Stimulated activated CD4-positive, alpha-beta T cell treated with anti-CD3 and anti-CD28 coated beads, Interleukin-2, amount 100 ng/mL, for 48 hours (primary cell): Measurements from ENCODE around the gene LCK.

Experiments
- DNase-seq, 2 donors: peaks; one replicate each; pipeline ENCODE4 v3.0.0-alpha.2; 2020

Gene LCK

DNA sequence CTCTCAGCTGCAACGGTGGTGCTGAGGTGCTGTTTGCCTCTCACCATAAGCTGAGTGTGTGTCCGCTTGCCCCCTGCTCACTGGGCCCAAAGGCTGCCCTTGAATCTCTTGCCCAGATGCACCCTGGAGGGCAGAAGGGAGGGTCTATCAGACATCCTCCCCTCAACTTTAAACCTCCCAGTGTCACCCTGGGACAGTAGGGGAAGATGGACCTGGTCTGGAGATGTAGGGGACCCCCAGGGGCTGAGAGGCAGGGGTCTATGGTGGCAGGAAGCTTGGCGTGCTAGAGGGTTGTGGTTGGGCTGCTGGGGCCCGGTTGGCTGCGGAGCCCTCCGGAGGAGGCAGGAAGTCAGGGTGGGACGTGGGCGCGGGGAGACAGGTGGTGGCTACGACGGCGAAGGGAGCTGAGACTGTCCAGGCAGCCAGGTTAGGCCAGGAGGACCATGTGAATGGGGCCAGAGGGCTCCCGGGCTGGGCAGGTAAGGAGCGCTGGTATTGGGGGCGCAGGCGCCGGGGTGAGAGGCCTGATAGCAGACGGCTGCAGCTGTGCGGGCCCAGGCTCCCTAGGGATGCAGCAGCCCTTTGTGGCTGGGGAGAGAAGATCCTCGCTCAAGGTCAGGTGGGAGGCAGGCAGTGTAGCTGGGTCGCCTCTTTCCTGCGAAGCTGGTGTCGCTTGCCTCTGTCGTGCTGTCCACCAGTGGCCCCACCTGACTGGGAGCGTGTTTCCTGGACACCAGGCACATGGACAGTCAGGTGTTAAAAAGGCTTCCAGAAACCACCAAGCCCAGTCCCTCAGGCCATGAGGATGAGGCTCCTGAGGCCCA, at the start of gene LCK:
Gene LCK, plus strand, starts transcription at position 373 of the 824 bp plus-strand sequence. CDS start 23,065 bp downstream, outside the sequence.
- DNase-seq: peak; percentile 59 to 69

GRCh38 chr1:32204943-32205361, 46.1 kb upstream of the LCK start:
- DNase-seq: no peak

DNA sequence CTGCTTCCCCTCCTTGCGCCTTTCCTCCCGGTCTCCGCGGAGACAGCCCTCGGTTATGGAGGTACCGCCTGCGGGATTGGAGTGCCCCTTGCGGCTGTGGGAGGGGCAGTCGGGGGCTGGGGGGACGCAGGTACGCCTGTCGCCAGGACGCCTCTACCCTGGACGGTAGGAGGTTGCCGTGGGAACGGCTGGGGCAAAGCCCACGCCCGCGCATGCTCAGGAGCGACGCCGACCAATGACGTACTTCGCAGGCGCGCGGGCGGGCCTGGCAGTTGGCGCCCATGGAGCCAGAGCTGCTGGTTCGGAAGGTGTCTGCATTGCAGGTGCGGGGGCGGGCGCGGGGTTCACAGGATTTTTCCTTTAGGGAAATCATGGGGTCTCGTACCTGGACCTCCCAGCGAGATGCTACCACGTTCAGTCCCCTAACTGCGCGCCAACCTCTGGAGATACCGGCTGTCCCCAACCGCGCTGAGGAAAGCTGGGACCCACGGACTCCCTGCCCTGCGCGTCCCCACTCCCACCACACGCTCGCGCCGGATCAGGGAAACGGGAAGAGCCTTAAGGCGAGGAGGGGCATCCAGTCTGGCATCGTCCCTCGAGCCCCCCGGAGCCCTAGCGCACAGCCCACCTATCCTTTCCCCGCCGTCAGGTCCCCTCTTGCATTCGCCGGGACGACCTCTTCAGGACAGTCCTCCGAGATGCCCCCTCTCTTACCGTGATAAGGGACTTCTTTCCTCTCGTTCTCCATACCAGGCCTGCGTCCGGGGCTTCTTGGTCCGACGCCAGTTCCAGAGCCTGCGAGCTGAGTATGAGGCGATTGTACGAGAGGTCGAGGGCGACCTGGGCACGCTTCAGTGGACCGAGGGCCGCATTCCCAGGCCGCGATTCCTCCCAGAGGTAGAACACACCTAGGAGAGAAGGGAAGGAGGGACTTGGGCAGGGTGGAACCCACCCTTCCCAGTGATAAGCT, 45.4 kb upstream of the LCK start, which contains the start of gene IQCC:
Gene IQCC, plus strand, starts transcription at position 271 of the 970 bp plus-strand sequence. Its CDS starts 11 bp downstream, at position 282.
- DNase-seq: peak; percentile 79 to 83

DNA sequence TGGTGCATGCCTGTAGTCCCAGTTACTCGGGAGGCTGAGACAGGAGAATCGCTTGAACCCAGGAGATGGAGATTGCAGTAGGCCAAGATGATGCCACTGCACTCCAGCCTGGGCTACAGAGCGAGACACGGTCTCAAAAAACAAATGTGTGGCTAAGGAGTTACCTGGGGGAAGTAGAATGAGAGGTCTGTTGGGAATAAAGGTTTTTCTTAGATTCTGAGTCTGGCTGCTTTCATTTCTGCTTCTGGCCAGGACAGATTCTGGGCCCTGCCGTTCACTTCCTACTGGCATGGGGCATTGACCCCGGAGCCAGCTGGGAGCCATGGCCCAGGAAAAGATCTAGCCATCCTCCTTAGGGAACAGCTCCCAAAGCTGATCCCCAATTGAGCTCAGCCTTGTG, 42.6 kb upstream of the LCK start:
- DNase-seq: no peak

GRCh38 chr1:32208891-32209328, 42.2 kb upstream of the LCK start, which contains the start of gene DCDC2B:
Gene DCDC2B (plus strand): TSS chr1:32209089. CDS start chr1:32209094, 5 bp downstream.
- DNase-seq: no peak

GRCh38 chr1:32215629-32216480, 35.2 kb upstream of the LCK start:
- peak; percentile 43 to 56 for DNase-seq

GRCh38 chr1:32216566-32216965, 34.5 kb upstream of the LCK start:
- DNase-seq: no peak

GRCh38 chr1:32219022-32219421, 32.0 kb upstream of the LCK start:
- no peak for DNase-seq

DNA sequence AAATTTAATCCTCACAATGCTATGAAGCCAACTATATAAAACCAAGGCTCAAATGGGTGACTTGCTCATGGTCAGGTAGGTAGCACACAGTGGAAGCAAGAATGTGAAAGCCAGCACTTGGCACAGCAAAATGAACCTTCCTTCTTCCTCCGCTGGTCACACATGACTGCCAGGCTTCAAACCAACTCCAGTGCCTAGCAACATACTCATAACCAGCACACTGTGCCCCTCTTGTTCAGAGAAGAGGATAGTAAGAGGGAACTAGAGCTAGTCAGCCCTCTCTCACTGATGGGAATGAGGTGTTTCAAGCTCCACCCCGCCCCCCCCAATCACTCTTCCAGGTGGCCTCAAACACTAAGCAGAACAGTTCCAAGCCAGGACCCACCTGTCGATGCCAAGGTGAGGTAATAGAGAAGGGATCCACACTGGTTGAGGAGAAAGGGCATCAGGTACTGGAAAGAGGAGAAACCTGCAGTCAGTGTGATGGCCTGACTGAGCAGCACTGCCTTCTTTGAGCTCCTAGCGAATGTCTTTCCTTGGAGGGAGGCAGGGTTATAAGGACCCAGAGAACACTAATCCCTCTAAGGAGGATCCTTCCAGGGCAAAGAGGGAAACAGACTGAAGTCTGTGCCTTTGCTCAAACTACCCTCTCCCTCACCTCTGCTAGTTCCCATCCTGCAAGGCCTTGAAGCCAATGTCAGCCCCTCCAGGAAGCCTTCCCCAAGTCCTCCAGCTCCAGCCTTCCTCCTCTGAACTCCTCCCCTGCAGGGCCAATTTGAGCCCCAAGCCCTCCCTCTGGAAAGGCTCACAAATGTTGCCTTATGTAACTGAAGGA, 30.1 kb upstream of the LCK start:
- DNase-seq: no peak

- no peak for DNase-seq
Observed at GRCh38 chr1:32221581-32221979, 29.5 kb upstream of the LCK start.

GRCh38 chr1:32221980-32222755, 28.9 kb upstream of the LCK start, which contains the start of the genes EIF3I and TMEM234:
Gene EIF3I (plus strand): TSS chr1:32222407. CDS start chr1:32222442, 35 bp downstream.
Gene TMEM234 (minus strand): TSS chr1:32222353. CDS start chr1:32222322, 31 bp downstream.
- peak; percentile 80 to 89 for DNase-seq

DNA sequence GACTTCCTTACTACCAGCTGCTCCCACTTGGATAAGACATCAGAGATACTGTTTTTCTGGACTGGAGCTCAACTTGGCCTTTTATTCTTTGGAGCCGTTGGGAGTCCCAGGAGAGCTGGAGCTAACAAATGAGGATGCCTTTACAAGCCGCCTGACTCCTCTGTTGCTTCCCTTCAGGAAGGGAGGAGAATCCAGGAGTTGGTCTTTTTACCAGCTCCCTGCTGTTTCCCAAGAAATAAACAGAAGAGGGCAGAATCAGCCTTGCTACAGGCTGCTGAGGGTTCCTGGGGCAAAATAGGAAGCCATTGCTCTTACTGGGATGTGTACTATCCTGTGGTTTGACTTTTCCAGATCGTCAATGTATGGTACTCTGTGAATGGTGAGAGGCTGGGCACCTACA, 27.4 kb upstream of the LCK start:
- DNase-seq: no peak

GRCh38 chr1:32224285-32224684, 26.8 kb upstream of the LCK start:
- no peak for DNase-seq

DNA sequence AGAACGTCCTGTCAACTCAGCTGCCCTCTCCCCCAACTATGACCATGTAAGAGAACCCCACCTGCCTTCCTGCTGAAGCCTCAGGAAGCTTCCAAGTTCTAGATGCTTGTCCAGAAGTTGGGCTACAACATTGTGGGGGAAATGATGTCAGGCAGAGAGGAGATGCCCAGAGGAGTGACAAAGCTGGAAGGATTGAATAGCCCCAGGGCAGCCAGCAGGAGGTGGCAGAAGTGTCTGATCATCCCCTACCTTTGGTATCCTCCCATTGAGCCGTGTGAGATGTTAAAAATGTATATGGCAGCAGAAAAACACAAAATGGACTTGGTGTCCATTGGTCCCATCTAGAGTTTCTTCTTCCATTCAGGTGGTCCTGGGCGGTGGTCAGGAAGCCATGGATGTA, 22.3 kb upstream of the LCK start:
- no peak for DNase-seq

DNA sequence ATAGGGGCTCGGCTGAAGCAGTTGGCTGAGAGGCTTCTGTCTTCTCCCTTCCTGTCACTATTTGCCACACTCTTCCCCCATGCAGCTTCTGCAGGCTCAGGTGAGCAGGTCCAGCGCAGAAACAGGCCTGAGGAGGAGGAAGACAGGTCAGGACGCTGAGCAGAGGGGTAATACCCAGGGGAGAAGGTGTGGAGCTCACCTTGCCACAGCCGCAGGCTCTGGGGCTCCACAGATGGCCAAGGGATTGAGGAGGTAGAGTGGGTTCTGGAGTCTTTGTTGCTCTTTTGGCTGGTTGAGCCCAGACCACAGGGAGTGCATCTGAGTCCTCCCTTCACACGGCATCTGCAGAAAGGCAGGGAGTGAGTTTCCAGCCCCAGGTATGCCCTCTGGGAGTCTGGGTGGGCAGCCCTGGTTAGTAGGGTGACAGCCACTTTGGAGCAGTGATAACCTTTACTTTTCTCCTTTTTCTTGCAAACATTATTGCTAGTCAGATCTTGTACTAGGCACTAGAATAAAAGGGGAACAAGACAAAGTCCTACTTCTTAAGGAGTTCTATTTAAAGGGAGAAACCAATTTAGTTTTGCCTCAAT, 19.1 kb upstream of the LCK start:
- no peak for DNase-seq

DNA sequence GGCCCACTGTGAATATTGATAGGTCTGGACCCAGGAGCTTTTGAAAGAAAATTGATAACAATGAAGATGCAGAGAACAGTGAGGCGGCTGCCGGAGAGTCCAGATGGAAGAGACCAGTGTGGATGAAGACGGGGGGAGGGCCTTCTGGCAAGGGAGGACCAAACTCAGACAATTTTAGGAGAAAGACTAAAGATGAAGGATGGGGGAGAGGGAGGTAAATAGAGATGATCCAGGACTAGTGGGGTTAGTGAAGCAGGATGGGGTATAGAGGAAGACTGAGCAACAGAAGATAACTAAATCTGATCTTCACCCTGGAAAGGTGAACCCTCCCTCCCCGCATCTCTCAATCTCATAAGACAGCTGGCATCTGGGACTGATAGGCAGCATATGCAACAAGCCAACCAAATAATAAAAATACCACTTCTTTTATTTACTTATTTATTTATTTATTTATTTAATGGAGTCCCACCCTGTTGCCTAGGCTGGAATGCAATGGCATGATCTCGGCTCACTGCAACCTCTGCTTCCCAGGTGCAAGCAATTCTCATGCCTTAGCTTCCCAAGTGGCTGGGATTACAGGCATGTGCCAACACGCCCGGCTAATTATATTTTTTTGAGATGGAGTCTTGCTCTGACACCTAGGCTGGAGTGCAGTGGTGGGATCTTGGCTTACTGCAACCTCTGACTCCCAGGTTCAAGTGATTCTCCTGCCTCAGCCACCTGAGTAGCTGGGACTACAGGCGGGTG, 18.3 kb upstream of the LCK start:
- no peak for DNase-seq

DNA sequence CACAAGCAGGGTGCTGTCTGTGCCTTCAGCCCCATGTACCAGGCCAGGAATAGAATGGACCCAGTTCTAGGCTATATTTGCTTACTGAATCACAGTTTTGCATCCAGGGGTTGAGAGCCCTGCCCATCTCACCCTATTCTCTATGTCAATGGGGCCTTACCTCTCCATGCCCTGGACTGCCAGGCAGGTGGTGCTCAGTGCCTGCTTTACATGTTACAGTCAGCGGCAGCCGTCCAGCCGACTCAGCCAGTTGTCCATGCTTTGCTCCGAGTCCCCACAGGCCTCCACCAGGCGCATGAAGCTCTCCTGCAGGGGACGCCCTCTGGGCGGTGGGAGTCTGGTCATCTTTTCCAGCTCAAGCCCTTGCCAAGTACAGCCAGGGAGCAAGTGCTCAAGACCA, 16.3 kb upstream of the LCK start:
- DNase-seq: no peak

GRCh38 chr1:32239337-32239736, 11.7 kb upstream of the LCK start:
- no peak for DNase-seq

DNA sequence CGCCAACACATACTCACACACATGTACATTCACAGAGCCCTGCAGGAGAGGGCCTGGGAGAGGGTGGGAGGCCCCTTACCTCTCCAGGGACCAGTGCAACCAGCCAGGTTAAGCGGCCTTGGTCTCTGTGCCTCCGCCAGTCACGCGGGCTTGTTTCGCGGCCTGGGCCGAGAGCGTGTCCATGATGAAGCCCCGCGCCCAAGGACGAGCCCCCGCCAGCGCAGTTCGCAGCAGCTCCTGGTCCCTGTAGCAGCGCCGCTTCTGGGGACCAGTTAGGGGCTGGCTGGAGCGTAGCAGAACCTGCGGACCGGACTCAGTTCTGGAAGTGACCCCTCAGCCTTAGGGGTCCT, 11.3 kb upstream of the LCK start:
- DNase-seq: no peak
